Liver (tissue), 3 donors: ENCODE results near the gene TRABD.

Experiments used
- ATF3 ChIP-seq: IDR thresholded peaks from 2 replicates; pipeline ENCODE4 v1.6.1; 2016; ENCODE audit warnings: antibody characterized with exemption
- CTCF ChIP-seq: fragments of 150-350 bp; IDR thresholded peaks from 2 replicates; pipeline ENCODE4 v1.5.1; 2017; ENCODE audit warnings: improper control_type of control experiment, low read depth, low read length; ENCODE audit not compliant: missing input control
- REST ChIP-seq: IDR thresholded peaks from 2 replicates; pipeline ENCODE4 v1.6.1; 2016; ENCODE audit warnings: antibody characterized with exemption, mild to moderate bottlenecking
- SP1 ChIP-seq: IDR thresholded peaks from 2 replicates; pipeline ENCODE4 v1.6.1; 2018; ENCODE audit warnings: antibody characterized with exemption, mild to moderate bottlenecking
- TAF1 ChIP-seq: conservative IDR thresholded peaks from 2 replicates; pipeline ENCODE4 v1.6.1; 2016; ENCODE audit warnings: antibody characterized with exemption, mild to moderate bottlenecking
- YY1 ChIP-seq: IDR thresholded peaks from 2 replicates; pipeline ENCODE4 v1.6.1; 2016; ENCODE audit warnings: antibody characterized with exemption, mild to moderate bottlenecking
- donor health status: healthy.
- donor health status: healthy.

GRCh38 chr22:50204571-50204970 is 18.9 kb downstream of the TRABD start:
- TF ChIP-seq CTCF (no peak), SP1 (no peak), YY1 (no peak), TAF1 (no peak), ATF3 (no peak), REST (no peak)
